Muscle layer of duodenum (tissue), 2 donors: ENCODE results near the gene GP2.

Experiments
- H3K27ac ChIP-seq: one replicate; pipeline ENCODE4 v1.7.0; 2013; ENCODE audit warnings: mild to moderate bottlenecking, low read length
- H3K27me3 ChIP-seq: one replicate; pipeline ENCODE4 v1.7.0; 2013; ENCODE audit warnings: low read depth, mild to moderate bottlenecking, control low read depth, low read length
- H3K36me3 ChIP-seq, 2 donors: one replicate each; pipeline ENCODE4 v1.7.0; 2013; ENCODE audit warnings: low read length in 2 of 2, control low read depth in 1 of 2, mild to moderate bottlenecking in 1 of 2; ENCODE audit not compliant: insufficient read depth in 2 of 2, control insufficient read depth in 1 of 2
- H3K4me1 ChIP-seq, 2 donors: one replicate each; pipeline ENCODE4 v1.7.0; 2013; ENCODE audit warnings: low read length in 2 of 2, mild to moderate bottlenecking in 2 of 2, control low read depth in 1 of 2, moderate library complexity in 1 of 2; ENCODE audit not compliant: insufficient read depth in 2 of 2, control insufficient read depth in 1 of 2
- H3K4me3 ChIP-seq, 2 donors: one replicate each; pipeline ENCODE4 v1.7.0; 2013; ENCODE audit warnings: low read length in 2 of 2, low read depth in 1 of 2, mild to moderate bottlenecking in 1 of 2
- H3K9me3 ChIP-seq, 2 donors: one replicate each; pipeline ENCODE4 v1.7.0; 2013; ENCODE audit warnings: low read length in 2 of 2, control low read depth in 1 of 2, mild to moderate bottlenecking in 1 of 2; ENCODE audit not compliant: control insufficient read depth in 1 of 2
- donor health status: healthy.

GP2 gene

GRCh38 chr16:20265019-20265418, 62.3 kb downstream of the GP2 start:
- Histone ChIP-seq H3K27me3 (no peaks in the 10 kb centered on the region), H3K36me3 (no peaks in the 10 kb centered on the region), H3K27ac (no peak overlapping the region), H3K4me3 (no peak overlapping the region), H3K9me3 (no peaks in the 10 kb centered on the region), H3K4me1 (no peaks in the 10 kb centered on the region)

DNA sequence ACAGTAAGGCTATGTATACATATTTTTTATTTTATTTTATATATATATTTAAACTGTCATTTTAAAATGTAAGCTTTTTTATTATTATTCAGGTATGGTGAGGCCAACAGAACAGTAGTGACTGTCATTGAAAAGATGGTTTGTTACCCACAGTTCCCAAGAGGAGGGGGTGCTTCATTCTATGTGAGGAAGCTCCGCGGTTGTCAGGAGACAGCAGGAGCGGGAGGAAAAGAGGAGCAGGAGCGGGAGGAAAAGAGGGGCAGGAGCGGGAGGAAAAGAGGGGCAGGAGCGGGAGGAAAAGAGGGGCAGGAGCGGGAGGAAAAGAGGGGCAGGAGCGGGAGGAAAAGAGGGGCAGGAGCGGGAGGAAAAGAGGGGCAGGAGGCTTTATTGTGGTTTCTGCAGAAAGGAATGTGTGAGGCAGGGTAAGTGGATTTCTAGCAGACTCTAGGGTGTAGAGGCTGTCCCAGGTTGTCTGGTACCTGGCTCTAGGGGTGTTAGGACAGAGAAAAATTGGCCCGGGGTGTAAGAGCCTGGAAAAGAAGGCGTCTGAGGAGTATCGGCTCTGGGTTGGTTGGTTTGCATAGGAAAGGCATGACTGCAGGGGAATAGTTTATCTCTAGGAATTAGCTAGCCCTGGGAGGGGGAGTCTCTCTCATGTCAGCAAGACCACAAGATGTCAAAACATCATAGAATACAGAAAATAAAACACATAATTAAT, 64.0 kb downstream of the GP2 start:
- H3K27me3 ChIP-seq: no peaks in the 10 kb centered on the region
- H3K27ac ChIP-seq: no peak overlapping the region
- peaks cover 0 to 5% of the 10 kb centered on the region in 2 donors for H3K9me3 ChIP-seq
- no peaks in the 10 kb centered on the region for H3K36me3 ChIP-seq
- no peak overlapping the region for H3K4me3 ChIP-seq
- no peaks in the 10 kb centered on the region for H3K4me1 ChIP-seq

DNA sequence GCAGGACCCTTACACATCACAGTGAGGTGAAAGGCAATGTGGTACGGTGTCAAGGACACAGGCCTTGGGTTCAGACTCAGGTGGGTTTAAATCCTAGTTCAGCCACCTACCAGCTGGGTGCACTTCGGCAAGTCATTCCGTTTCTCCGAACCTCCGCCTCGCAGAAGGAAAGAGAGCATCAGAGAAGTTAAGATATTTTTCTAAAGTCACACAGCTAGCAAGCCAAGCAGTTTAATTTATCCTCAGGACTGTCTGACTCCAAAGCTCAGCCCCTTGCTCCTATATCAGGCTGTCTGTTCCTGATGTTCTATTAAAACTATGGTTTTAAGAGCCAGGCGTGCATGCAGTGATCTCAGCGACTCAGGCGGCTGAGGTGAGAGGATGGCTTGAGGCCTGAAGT, 65.1 kb downstream of the GP2 start:
- no peaks in the 10 kb centered on the region for H3K27me3 ChIP-seq
- no peaks in the 10 kb centered on the region for H3K36me3 ChIP-seq
- no peak overlapping the region for H3K4me3 ChIP-seq
- H3K4me1 ChIP-seq: no peaks in the 10 kb centered on the region
- H3K27ac ChIP-seq: no peak overlapping the region
- H3K9me3 ChIP-seq: peaks cover 0 to 5% of the 10 kb centered on the region in 2 donors

GRCh38 chr16:20260215-20261009, 66.9 kb downstream of the GP2 start:
- Histone ChIP-seq H3K27ac (no peak overlapping the region), H3K27me3 (no peaks in the 10 kb centered on the region), H3K4me3 (no peak overlapping the region), H3K9me3 (peaks cover 0 to 5% of the 10 kb centered on the region in 2 donors), H3K4me1 (no peaks in the 10 kb centered on the region), H3K36me3 (no peaks in the 10 kb centered on the region)
